HepG2 (cell line): ENCODE data around the gene RECQL5.

Experiments
- EHMT2 ChIP-seq: fragments of 200-600 bp; sonication (generic); IDR thresholded peaks from 2 replicates; pipeline ENCODE4 v1.7.0; 2017; ENCODE audit warnings: antibody characterized with exemption, low read depth, low read length, borderline replicate concordance
- ESRRA ChIP-seq: sonication (generic); formaldehyde crosslinking; IDR thresholded peaks from 2 replicates; pipeline ENCODE4 v1.5.1; 2020; ENCODE audit warnings: mild to moderate bottlenecking, low read depth, missing genetic modification reagents
- GABPA ChIP-seq, 2 experiments: IDR thresholded peaks; 2 replicates each; pipeline ENCODE4 v1.6.1; 2011 to 2016; ENCODE audit warnings: low read depth in 2 of 2, low read length in 1 of 2, missing biosample characterization in 1 of 2, missing genetic modification characterization in 1 of 2
- HDAC6 ChIP-seq: fragments of 200-600 bp; sonication (generic); IDR thresholded peaks from 2 replicates; pipeline ENCODE4 v1.7.0; 2017; ENCODE audit warnings: mild to moderate bottlenecking, antibody characterized with exemption, low read length, low read depth
- HOXA3 ChIP-seq: sonication (generic); formaldehyde crosslinking; IDR thresholded peaks from 2 replicates; pipeline ENCODE4 v1.5.0; 2020; ENCODE audit warnings: missing genetic modification reagents
- JUNB ChIP-seq: sonication (generic); formaldehyde crosslinking; IDR thresholded peaks from 2 replicates; pipeline ENCODE4 v1.8.0; 2022; ENCODE audit warnings: missing genetic modification reagents, mild to moderate bottlenecking, borderline replicate concordance
- NFIC ChIP-seq: IDR thresholded peaks from 2 replicates; pipeline ENCODE4 v1.6.1; 2012; ENCODE audit warnings: mild to moderate bottlenecking, low read length, inconsistent platforms
- RFX5 ChIP-seq: IDR thresholded peaks from 2 replicates; pipeline ENCODE4 v1.6.1; 2011; ENCODE audit warnings: low read depth, low read length, improper control_type of control experiment
- SP2 ChIP-seq: sonication (generic); formaldehyde crosslinking; IDR thresholded peaks from 2 replicates; pipeline ENCODE4 v1.5.1; 2020; ENCODE audit warnings: mild to moderate bottlenecking, missing genetic modification reagents
- TMF1 ChIP-seq: sonication (generic); formaldehyde crosslinking; IDR thresholded peaks from 2 replicates; pipeline ENCODE4 v1.8.1; 2022; ENCODE audit warnings: low read depth, missing genetic modification reagents
- TF ChIP-seq, protein P1 (sequence below): sonication (generic); formaldehyde crosslinking; IDR thresholded peaks from 2 replicates; pipeline ENCODE4 v1.4.0; 2020; ENCODE audit warnings: missing genetic modification reagents
- TF ChIP-seq, protein P2 (sequence below): sonication (generic); formaldehyde crosslinking; IDR thresholded peaks from 2 replicates; pipeline ENCODE4 v1.4.0; 2020; ENCODE audit warnings: missing genetic modification reagents, mild to moderate bottlenecking, borderline replicate concordance

DNA sequence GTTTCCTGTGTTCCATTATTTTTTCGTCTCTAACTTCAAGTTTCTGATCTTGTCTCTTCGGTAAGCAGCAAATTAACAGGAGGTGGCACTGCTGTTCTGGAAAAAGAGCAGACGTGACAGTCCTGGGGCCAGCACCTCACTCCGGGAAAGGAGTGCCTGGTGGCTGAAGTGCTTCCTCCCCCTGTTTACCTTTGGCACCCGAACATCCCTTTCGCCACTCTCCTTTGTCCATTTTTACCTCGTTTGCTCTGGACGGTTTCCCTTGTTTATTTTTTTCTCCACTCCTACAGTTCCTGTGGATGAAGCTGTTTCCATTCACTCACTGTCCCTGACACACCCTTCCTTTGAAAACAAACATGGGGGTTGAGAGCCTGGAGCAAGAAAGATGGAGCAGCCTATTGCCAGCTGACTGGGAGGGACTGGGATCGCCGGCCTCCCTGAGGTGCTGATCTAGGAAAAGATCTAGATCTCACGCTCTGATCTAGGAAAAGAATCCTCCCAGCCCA lies 12.8 kb upstream of the RECQL5 start:
- TF ChIP-seq GABPA (IDR thresholded peaks at IDR 0.05; ENCODE audit: low read depth, low read length) = no peak
- no peak for TF ChIP-seq GABPA (CRISPR knock-in tag; IDR thresholded peaks at IDR 0.05; ENCODE audit: low read depth)
- no peak for TF ChIP-seq RFX5
- no peak for TF ChIP-seq ESRRA (CRISPR knock-in tag)
- TF ChIP-seq HDAC6 = no peak
- no peak for TF ChIP-seq JUNB (CRISPR knock-in tag)
- no peak for TF ChIP-seq EHMT2
- no peak for TF ChIP-seq NFIC
- no peak for TF ChIP-seq HOXA3
- TF ChIP-seq SP2 (CRISPR knock-in tag) = no peak
- TF ChIP-seq, protein P1, sequence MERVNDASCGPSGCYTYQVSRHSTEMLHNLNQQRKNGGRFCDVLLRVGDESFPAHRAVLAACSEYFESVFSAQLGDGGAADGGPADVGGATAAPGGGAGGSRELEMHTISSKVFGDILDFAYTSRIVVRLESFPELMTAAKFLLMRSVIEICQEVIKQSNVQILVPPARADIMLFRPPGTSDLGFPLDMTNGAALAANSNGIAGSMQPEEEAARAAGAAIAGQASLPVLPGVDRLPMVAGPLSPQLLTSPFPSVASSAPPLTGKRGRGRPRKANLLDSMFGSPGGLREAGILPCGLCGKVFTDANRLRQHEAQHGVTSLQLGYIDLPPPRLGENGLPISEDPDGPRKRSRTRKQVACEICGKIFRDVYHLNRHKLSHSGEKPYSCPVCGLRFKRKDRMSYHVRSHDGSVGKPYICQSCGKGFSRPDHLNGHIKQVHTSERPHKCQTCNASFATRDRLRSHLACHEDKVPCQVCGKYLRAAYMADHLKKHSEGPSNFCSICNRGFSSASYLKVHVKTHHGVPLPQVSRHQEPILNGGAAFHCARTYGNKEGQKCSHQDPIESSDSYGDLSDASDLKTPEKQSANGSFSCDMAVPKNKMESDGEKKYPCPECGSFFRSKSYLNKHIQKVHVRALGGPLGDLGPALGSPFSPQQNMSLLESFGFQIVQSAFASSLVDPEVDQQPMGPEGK (CRISPR knock-in tag) = no peak
- TF ChIP-seq TMF1 (CRISPR knock-in tag) = no peak
- TF ChIP-seq, protein P2, sequence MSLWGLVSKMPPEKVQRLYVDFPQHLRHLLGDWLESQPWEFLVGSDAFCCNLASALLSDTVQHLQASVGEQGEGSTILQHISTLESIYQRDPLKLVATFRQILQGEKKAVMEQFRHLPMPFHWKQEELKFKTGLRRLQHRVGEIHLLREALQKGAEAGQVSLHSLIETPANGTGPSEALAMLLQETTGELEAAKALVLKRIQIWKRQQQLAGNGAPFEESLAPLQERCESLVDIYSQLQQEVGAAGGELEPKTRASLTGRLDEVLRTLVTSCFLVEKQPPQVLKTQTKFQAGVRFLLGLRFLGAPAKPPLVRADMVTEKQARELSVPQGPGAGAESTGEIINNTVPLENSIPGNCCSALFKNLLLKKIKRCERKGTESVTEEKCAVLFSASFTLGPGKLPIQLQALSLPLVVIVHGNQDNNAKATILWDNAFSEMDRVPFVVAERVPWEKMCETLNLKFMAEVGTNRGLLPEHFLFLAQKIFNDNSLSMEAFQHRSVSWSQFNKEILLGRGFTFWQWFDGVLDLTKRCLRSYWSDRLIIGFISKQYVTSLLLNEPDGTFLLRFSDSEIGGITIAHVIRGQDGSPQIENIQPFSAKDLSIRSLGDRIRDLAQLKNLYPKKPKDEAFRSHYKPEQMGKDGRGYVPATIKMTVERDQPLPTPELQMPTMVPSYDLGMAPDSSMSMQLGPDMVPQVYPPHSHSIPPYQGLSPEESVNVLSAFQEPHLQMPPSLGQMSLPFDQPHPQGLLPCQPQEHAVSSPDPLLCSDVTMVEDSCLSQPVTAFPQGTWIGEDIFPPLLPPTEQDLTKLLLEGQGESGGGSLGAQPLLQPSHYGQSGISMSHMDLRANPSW (CRISPR knock-in tag) = no peak
